ENCODE measurements around the gene ARHGEF12. TPM values are rescaled to one million over a fixed set of nuclear protein-coding genes. Genes with fewer than 3 reads are reported as not detected.

Gene ARHGEF12
- total RNA-seq, 1 experiment from 2014 or later = 132 TPM

DNA sequence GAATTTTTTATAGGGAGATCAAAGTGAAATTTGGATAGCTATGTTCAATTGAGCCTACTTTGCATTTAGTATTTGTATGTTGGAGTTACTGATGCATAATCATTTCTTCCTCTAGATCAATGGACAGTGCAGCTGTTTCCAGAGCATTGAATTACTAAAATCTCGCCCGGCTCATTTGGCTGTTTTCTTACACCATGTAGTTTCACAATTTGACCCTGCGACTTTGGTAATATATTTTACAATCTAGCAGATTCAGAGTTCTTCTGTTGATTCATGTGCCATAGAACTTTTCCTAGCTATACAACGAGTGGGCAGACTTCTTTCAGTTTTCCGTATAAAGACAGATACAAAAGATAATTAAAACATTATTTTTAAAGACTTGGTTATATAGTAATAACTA, 105.4 kb downstream of the ARHGEF12 start:
- Histone ChIP-seq H3K4me1 (ENCODE audit: insufficient read depth, low read length, poor library complexity, severe bottlenecking) (no peaks in the 10 kb centered on the region), H3K4me3 (ENCODE audit: low read depth, low read length, poor library complexity, severe bottlenecking) (no peak overlapping the region), H3K36me3 (ENCODE audit: insufficient read depth, low read length, poor library complexity, severe bottlenecking) (peaks cover 55% of the 10 kb centered on the region), H3K27me3 (replicated peaks; ENCODE audit: insufficient read depth, low read depth, low read length, poor library complexity) (no peaks in the 10 kb centered on the region), H3K27ac (ENCODE audit: low read depth, low read length, poor library complexity, severe bottlenecking) (no peak overlapping the region), H3K9me3 (ENCODE audit: low read depth, low read length, poor library complexity, severe bottlenecking) (no peaks in the 10 kb centered on the region)
- ChIA-PET POLR2A (ENCODE audit: low non-redundant PET) (no interaction called here), CTCF (interaction anchor here (1.1 kb wide), 1 partner anchor 106 kb away, joined by 3 read pairs; no protein-coding TSS in a partner anchor)
- intact Hi-C loops (cut with micrococcal nuclease; ENCODE audit: unreplicated experiment) = no loop called here
- no TSS peak for BruUV-seq (replicated peaks)
- DNase-seq (ENCODE audit: low spot score) = no peak
- TF ChIP-seq, protein P1, sequence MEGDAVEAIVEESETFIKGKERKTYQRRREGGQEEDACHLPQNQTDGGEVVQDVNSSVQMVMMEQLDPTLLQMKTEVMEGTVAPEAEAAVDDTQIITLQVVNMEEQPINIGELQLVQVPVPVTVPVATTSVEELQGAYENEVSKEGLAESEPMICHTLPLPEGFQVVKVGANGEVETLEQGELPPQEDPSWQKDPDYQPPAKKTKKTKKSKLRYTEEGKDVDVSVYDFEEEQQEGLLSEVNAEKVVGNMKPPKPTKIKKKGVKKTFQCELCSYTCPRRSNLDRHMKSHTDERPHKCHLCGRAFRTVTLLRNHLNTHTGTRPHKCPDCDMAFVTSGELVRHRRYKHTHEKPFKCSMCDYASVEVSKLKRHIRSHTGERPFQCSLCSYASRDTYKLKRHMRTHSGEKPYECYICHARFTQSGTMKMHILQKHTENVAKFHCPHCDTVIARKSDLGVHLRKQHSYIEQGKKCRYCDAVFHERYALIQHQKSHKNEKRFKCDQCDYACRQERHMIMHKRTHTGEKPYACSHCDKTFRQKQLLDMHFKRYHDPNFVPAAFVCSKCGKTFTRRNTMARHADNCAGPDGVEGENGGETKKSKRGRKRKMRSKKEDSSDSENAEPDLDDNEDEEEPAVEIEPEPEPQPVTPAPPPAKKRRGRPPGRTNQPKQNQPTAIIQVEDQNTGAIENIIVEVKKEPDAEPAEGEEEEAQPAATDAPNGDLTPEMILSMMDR (conservative IDR thresholded peaks at IDR 0.05; ENCODE audit: low read depth, low read length) = no peak
- TF ChIP-seq EZH2 (IDR thresholded peaks at IDR 0.05; ENCODE audit: borderline replicate concordance, low read depth, low read length, poor library complexity, severe bottlenecking) = no peak

DNA sequence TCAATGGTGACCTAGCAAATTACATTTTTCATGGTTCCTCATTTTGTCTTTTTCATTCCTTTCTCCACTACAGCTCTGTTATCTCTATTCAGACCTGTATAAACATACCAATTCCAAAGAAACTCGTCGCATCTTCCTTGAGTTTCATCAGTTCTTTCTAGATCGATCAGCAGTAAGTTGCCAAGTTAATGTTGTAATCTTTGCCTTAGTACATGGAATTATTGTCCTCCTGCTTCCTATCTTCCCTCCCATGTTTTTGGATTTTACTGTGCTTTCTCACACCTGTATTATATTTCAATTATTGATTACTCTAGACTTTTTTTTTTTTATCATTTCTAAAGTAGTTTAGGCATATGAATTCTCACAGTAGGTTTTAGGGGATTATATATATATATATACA, 105.8 kb downstream of the ARHGEF12 start:
- Histone ChIP-seq H3K27me3 (replicated peaks; ENCODE audit: insufficient read depth, low read depth, low read length, poor library complexity) (no peaks in the 10 kb centered on the region), H3K4me1 (ENCODE audit: insufficient read depth, low read length, poor library complexity, severe bottlenecking) (no peaks in the 10 kb centered on the region), H3K4me3 (ENCODE audit: low read depth, low read length, poor library complexity, severe bottlenecking) (no peak overlapping the region), H3K27ac (ENCODE audit: low read depth, low read length, poor library complexity, severe bottlenecking) (no peak overlapping the region), H3K36me3 (ENCODE audit: insufficient read depth, low read length, poor library complexity, severe bottlenecking) (peaks cover 59% of the 10 kb centered on the region), H3K9me3 (ENCODE audit: low read depth, low read length, poor library complexity, severe bottlenecking) (no peaks in the 10 kb centered on the region)
- ChIA-PET POLR2A (ENCODE audit: low non-redundant PET) (no interaction called here), CTCF (interaction anchor here (1.1 kb wide), 1 partner anchor 107 kb away, joined by 3 read pairs; no protein-coding TSS in a partner anchor)
- intact Hi-C loops (cut with micrococcal nuclease; ENCODE audit: unreplicated experiment) = no loop called here
- no TSS peak for BruUV-seq (replicated peaks)
- DNase-seq (ENCODE audit: low spot score) = no peak
- TF ChIP-seq, protein P1 (conservative IDR thresholded peaks at IDR 0.05; ENCODE audit: low read depth, low read length) = no peak
- no peak for TF ChIP-seq EZH2 (IDR thresholded peaks at IDR 0.05; ENCODE audit: borderline replicate concordance, low read depth, low read length, poor library complexity, severe bottlenecking)

DNA sequence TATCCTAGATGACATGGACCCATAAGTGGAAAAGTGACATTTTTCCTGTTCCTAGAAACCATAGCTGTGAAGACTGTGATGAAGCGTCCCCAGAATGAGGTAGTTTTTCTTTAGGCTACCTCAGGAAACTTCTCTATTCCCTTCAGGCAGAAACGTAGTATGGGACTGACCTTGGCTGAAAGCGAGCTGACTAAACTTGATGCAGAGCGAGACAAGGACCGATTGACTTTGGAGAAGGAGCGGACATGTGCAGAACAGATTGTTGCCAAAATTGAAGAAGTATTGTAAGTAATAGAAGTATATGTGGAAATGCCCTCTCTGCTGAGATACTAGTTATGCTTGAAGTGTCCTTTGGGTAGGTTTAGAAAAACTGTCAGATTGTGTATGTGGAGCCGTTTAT, 110.6 kb downstream of the ARHGEF12 start:
- no peak overlapping the region for H3K27ac ChIP-seq (ENCODE audit: low read depth, low read length, poor library complexity, severe bottlenecking)
- TF ChIP-seq, protein P1 (conservative IDR thresholded peaks at IDR 0.05; ENCODE audit: low read depth, low read length) = no peak
- TF ChIP-seq EZH2 (IDR thresholded peaks at IDR 0.05; ENCODE audit: borderline replicate concordance, low read depth, low read length, poor library complexity, severe bottlenecking) = no peak
- no peaks in the 10 kb centered on the region for H3K4me1 ChIP-seq (ENCODE audit: insufficient read depth, low read length, poor library complexity, severe bottlenecking)
- BruUV-seq (replicated peaks) = no TSS peak
- CTCF ChIA-PET = no interaction called here
- POLR2A ChIA-PET (ENCODE audit: low non-redundant PET) = no interaction called here
- no peaks in the 10 kb centered on the region for H3K27me3 ChIP-seq (replicated peaks; ENCODE audit: insufficient read depth, low read depth, low read length, poor library complexity)
- intact Hi-C loops (cut with micrococcal nuclease; ENCODE audit: unreplicated experiment) = no loop called here
- peaks cover 85% of the 10 kb centered on the region for H3K36me3 ChIP-seq (ENCODE audit: insufficient read depth, low read length, poor library complexity, severe bottlenecking)
- H3K9me3 ChIP-seq (ENCODE audit: low read depth, low read length, poor library complexity, severe bottlenecking) = no peaks in the 10 kb centered on the region
- DNase-seq (ENCODE audit: low spot score) = no peak
- no peak overlapping the region for H3K4me3 ChIP-seq (ENCODE audit: low read depth, low read length, poor library complexity, severe bottlenecking)
